Fibroblast of the conjunctiva (primary cell): ENCODE data around the gene TBC1D9.

Experiments
- DNase-seq: peaks from one replicate; pipeline ENCODE4 v3.0.0-alpha.2; 2010; ENCODE audit warnings: low read depth

Gene TBC1D9

GRCh38 chr4:140720387-140721304, 35.5 kb downstream of the TBC1D9 start:
- no peak for DNase-seq

GRCh38 chr4:140719686-140720085, 36.5 kb downstream of the TBC1D9 start:
- no peak for DNase-seq

- DNase-seq = no peak
Observed at GRCh38 chr4:140719022-140719421, 37.2 kb downstream of the TBC1D9 start.

GRCh38 chr4:140718241-140718952, 37.8 kb downstream of the TBC1D9 start:
- no peak for DNase-seq

GRCh38 chr4:140717313-140717712, 38.9 kb downstream of the TBC1D9 start:
- no peak for DNase-seq

GRCh38 chr4:140715119-140715518, 41.1 kb downstream of the TBC1D9 start:
- DNase-seq = no peak

GRCh38 chr4:140711910-140712309, 44.3 kb downstream of the TBC1D9 start:
- DNase-seq = no peak

GRCh38 chr4:140710908-140711622, 45.1 kb downstream of the TBC1D9 start:
- DNase-seq = no peak

GRCh38 chr4:140707325-140707724, 48.9 kb downstream of the TBC1D9 start:
- DNase-seq = no peak

- DNase-seq = no peak
Observed at GRCh38 chr4:140706665-140707064, 49.5 kb downstream of the TBC1D9 start.

GRCh38 chr4:140706276-140706625, 49.9 kb downstream of the TBC1D9 start:
- no peak for DNase-seq

GRCh38 chr4:140705625-140706275, 50.4 kb downstream of the TBC1D9 start:
- DNase-seq = no peak

GRCh38 chr4:140704964-140705363, 51.2 kb downstream of the TBC1D9 start:
- DNase-seq = no peak

GRCh38 chr4:140704392-140704960, 51.7 kb downstream of the TBC1D9 start:
- DNase-seq = no peak

- DNase-seq = no peak
Observed at GRCh38 chr4:140703463-140703862, 52.7 kb downstream of the TBC1D9 start.

- no peak for DNase-seq
Observed at GRCh38 chr4:140702096-140702757, 54.0 kb downstream of the TBC1D9 start.

GRCh38 chr4:140701071-140701470, 55.1 kb downstream of the TBC1D9 start:
- no peak for DNase-seq

GRCh38 chr4:140697709-140698560, 58.2 kb downstream of the TBC1D9 start:
- no peak for DNase-seq

GRCh38 chr4:140695483-140695882, 60.7 kb downstream of the TBC1D9 start:
- no peak for DNase-seq

GRCh38 chr4:140693562-140693961, 62.6 kb downstream of the TBC1D9 start:
- DNase-seq = no peak
